Stimulated activated effector memory CD8-positive, alpha-beta T cell treated with anti-CD3 and anti-CD28 coated beads, Interleukin-12 subunit alpha, Interleukin-12 subunit beta, amount 100 ng/mL, for 72 hours (primary cell): ENCODE results near the gene ASL.
"Not testable (repeated sequence)": the region's sequence is repeated elsewhere in the genome, so short reads cannot be mapped to it uniquely, and the experiment has no call there.

Experiments
- ATAC-seq: fragments of 150-1000 bp; cut with Tn5 transposase; 2 replicates; pipeline ENCODE4 v1.10.0; 2021
- DNase-seq, 2 donors: peaks; one replicate each; pipeline ENCODE4 v3.0.0; 2021 to 2022; ENCODE audit warnings: low spot score in 2 of 2
- H3K27ac Mint-ChIP-seq: one replicate; pipeline ENCODE4 v1.8.0; 2022; ENCODE audit warnings: mild to moderate bottlenecking, mixed read lengths
- H3K36me3 Mint-ChIP-seq: one replicate; pipeline ENCODE4 v1.8.0; 2022; ENCODE audit warnings: mild to moderate bottlenecking, mixed read lengths
- H3K4me1 Mint-ChIP-seq: one replicate; pipeline ENCODE4 v1.8.0; 2022; ENCODE audit warnings: mixed read lengths
- H3K4me3 Mint-ChIP-seq: one replicate; pipeline ENCODE4 v1.8.0; 2022; ENCODE audit warnings: mild to moderate bottlenecking, mixed read lengths
- H3K9me3 Mint-ChIP-seq: one replicate; pipeline ENCODE4 v1.8.0; 2022; ENCODE audit warnings: mixed read lengths

The ASL gene

GRCh38 chr7:66075590-66076461 is at the start of gene ASL:
TSS of gene ASL (plus strand) at chr7:66075819. CDS start at chr7:66076082, 263 bp downstream.
- Mint-ChIP-seq H3K4me1 (peaks cover 11% of the 10 kb centered on the region), H3K27ac (peak within 1 kb of the TSS; percentile 84), H3K4me3 (peak within 1 kb of the TSS; percentile 86), H3K36me3 (peaks cover 10% of the 10 kb centered on the region), H3K9me3 (no peaks in the 10 kb centered on the region)
- peak; percentile 90 to 95 for DNase-seq
- peak; percentile 98 for ATAC-seq

DNA sequence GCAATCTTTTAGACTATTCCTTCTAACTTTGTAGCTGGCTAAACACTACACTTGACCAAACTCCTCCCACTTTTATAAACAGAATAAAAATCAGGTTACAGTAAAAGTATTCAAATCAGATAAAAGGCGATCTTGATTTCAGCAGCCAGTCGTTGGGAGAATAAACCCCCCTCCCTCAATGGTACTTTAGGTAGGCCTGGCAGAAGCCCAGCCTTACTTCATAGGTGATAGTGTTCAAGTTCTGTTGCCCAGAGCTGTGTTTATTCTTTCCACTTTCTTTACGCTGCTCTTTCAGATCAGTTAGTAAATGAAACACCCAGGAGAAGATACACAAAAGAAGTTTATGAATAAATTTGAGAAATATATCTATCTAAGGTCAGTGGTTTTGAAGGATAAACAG is 47.3 kb upstream of the ASL start:
- H3K4me3 Mint-ChIP-seq, H3K27ac Mint-ChIP-seq, H3K4me1 Mint-ChIP-seq, H3K36me3 Mint-ChIP-seq, DNase-seq, ATAC-seq, H3K9me3 Mint-ChIP-seq: not testable (repeated sequence)

GRCh38 chr7:66033471-66034385 is 41.9 kb upstream of the ASL start:
- DNase-seq (no peak), ATAC-seq (peak; percentile 99)
- Mint-ChIP-seq H3K4me1 (peaks cover 14% of the 10 kb centered on the region), H3K4me3 (no peak overlapping the region), H3K27ac (peak overlapping the region; percentile 23), H3K36me3 (no peaks in the 10 kb centered on the region), H3K9me3 (no peaks in the 10 kb centered on the region)

DNA sequence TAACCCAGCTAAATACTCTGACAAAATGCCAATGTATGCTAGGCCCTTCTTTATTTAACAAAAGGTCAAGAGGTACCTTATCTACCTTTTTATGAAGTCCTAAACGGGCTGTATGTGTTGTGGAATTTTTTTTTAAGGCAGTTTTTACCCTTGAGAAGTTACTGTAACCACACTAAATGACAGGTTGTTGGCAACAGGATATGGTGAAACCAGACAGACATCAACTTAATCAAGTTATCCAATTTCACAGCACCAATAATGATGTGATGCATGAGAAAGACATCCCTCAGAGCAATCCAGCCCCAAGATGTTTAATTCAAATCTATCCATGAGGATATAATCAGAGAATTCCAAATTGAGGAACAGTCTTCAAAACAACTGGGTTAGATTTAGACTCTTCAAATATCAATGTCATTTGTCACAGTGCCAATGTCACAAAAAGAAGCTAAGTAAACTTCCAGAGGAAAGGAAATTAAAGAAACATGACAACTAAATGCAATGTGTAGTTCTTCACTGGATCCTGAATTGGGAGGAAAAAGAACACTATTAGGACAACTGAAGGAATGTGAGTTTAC is 41.1 kb upstream of the ASL start:
- H3K9me3 Mint-ChIP-seq, DNase-seq, H3K4me3 Mint-ChIP-seq, ATAC-seq, H3K36me3 Mint-ChIP-seq: not testable (repeated sequence)
- H3K27ac Mint-ChIP-seq, result peak overlapping the region; percentile 23
- H3K4me1 Mint-ChIP-seq, result peaks cover 14% of the 10 kb centered on the region

- Mint-ChIP-seq H3K9me3 (no peaks in the 10 kb centered on the region), H3K4me1 (peaks cover 14% of the 10 kb centered on the region), H3K4me3 (no peak overlapping the region), H3K36me3 (no peaks in the 10 kb centered on the region), H3K27ac (no peak overlapping the region)
- DNase-seq, result no peak
- no peak for ATAC-seq
Observed at GRCh38 chr7:66036382-66036781, 39.2 kb upstream of the ASL start.

GRCh38 chr7:66036788-66037187 is 38.8 kb upstream of the ASL start:
- Mint-ChIP-seq H3K27ac (no peak overlapping the region), H3K36me3 (no peaks in the 10 kb centered on the region), H3K4me1 (peaks cover 14% of the 10 kb centered on the region), H3K9me3 (no peaks in the 10 kb centered on the region), H3K4me3 (no peak overlapping the region)
- no peak for DNase-seq
- ATAC-seq, result no peak

DNA sequence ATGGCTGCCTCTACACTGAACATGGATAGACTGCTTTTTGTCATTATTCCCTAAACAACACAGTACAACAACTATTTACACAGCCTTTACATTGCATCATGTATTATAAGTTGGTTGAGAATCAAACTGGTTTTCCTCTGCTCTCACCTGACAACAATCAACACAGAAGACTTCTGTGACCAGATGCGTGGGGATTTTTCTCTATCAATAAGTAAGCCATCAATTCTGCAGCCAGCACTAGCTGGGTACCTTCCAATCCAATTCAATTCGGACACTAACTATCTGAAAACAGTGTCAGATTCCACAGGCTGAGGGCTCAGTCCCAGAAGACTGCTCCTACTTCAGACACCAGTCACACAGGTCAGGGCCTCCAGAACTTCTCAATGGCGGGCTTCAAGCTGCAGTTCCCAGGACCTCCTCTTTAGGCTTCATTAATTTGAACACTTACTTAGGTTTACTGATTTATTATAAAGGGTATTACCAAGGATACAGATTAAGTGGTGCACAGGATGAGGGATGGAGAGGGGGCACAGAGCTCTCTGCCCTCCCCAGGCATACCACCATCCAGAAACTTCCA is 36.4 kb upstream of the ASL start:
- H3K4me3 Mint-ChIP-seq, result no peak overlapping the region
- H3K36me3 Mint-ChIP-seq, result no peaks in the 10 kb centered on the region
- DNase-seq (no peak), ATAC-seq (no peak)
- no peak overlapping the region for H3K27ac Mint-ChIP-seq
- peaks cover 9% of the 10 kb centered on the region for H3K4me1 Mint-ChIP-seq
- H3K9me3 Mint-ChIP-seq, result no peaks in the 10 kb centered on the region

DNA sequence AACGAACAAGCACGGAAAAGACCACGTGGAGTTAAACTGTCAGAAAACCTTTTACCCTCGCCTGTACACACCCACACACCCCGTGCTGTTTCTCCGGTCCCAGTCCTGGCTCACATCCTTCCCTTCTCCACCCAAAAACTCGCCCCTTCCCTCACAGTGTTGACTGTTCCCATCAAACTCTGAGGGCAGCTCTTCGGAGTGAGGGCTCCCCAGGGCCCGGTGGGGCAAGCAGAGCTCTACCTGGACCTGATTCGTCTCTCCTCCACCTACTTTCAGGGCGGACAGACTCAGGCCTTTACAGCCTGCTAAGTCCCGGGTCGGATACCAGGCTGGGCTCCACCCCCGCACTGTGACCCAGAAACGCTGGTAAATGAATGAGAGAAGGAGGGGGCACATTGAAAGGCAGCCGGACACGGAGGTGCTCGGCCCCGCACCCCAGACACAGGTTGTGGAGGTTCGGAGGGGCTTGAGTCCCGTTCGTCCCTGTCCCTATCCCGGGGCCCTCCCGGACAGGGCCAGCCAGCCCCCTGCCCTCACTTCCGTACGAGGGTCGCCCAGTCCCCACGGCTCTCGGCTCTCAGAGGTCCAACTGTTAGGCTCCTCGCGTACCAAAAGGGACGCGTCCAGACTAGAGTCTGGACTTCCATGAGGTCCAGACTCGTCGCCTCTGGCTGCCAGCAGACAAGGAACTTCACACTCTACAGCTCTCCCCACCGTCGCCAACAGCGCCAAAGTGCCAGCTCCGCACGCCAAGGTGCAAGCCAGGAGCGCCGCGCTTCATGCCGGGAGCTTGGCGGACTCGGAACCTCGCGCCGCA is 31.7 kb upstream of the ASL start:
- ATAC-seq, result peak; percentile 63
- Mint-ChIP-seq H3K4me1 (peaks cover 13% of the 10 kb centered on the region), H3K36me3 (no peaks in the 10 kb centered on the region), H3K27ac (no peak overlapping the region), H3K9me3 (no peaks in the 10 kb centered on the region), H3K4me3 (peak overlapping the region; percentile 61)
- DNase-seq, result no peak

GRCh38 chr7:66044498-66044854 is 31.1 kb upstream of the ASL start:
- H3K4me3 Mint-ChIP-seq, result peak overlapping the region; percentile 61
- not testable (repeated sequence) for H3K36me3 Mint-ChIP-seq, H3K9me3 Mint-ChIP-seq, ATAC-seq, H3K27ac Mint-ChIP-seq, DNase-seq
- peaks cover 13% of the 10 kb centered on the region for H3K4me1 Mint-ChIP-seq

DNA sequence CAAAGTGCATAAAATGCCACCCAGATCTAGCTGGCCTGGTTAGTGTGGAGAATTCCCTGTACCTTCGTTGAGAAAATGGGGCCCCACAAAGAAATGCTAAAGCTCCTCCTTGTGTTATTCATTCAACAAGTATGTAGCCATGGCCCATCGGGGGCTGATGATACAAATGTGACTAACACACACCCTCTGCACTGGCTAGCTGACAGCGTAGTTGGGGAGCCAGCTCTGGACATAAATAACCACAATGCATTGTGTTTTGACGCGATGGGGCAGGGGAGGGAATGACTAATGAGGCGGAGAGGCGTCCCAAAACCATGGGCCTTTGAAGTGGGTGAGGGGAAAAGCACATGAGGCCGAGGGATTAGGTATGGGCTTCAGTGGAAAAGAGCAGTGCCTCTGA is 28.2 kb upstream of the ASL start:
- Mint-ChIP-seq H3K27ac (no peak overlapping the region), H3K36me3 (no peaks in the 10 kb centered on the region), H3K4me3 (no peak overlapping the region), H3K9me3 (no peaks in the 10 kb centered on the region), H3K4me1 (peaks cover 13% of the 10 kb centered on the region)
- ATAC-seq (no peak), DNase-seq (no peak)

GRCh38 chr7:66049886-66050285 is 25.7 kb upstream of the ASL start:
- H3K36me3 Mint-ChIP-seq, ATAC-seq, H3K9me3 Mint-ChIP-seq, H3K27ac Mint-ChIP-seq, H3K4me3 Mint-ChIP-seq, DNase-seq: not testable (repeated sequence)
- H3K4me1 Mint-ChIP-seq, result peaks cover 12% of the 10 kb centered on the region

DNA sequence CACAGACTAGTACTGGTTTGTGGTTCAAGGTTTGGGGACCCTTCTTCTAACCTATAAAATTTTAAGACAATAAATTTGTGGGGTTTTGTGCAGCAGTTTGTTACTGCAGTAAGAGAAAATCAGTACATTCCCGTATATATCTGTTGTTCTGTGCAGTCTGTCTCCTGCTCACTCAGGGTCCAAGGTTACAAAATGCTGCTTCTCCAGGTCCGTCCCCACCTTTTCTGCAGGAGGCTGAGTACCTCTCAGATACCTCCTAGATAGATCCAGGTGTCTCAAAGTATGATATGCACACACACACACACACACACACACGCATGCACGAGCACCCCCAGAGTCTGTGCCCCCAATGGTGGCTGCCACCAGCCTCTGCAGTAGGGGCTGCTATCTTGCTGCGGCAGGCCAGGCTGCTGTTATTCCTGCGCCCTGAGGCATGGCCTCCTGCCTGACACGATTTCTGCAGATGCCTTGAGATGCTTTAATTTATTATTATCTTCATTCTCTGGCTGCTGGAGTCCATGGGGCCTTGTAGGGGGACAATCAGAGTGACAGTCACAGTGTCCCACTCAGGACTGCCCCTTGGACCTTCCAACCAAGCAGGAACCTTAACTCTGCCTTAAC is 25.2 kb upstream of the ASL start:
- Mint-ChIP-seq H3K4me1 (peaks cover 18% of the 10 kb centered on the region), H3K36me3 (no peaks in the 10 kb centered on the region), H3K27ac (no peak overlapping the region), H3K9me3 (no peaks in the 10 kb centered on the region), H3K4me3 (no peak overlapping the region)
- ATAC-seq (no peak), DNase-seq (no peak)

DNA sequence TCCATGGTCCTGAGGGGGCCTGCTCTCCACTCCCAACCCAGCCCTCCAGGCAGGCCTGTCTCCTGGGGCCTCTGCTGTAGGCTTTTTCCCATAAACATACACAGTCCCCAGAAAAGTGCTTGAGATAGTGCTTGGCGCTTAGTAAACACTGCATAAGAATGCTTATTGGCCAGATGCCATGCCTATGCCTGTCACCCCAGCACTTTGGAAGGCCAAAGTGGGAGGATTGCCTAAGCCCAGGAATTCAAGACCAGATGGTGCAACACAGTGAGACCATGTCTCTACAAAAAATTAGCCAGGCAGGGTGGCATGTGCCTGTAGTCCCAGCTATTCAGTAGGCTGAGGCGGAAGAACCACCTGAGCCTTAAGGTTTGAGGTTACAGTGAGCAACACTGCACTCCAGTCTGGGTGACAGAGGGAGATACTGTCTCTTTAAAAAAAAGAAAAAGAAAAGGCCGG is 24.6 kb upstream of the ASL start:
- DNase-seq, result no peak
- no peak for ATAC-seq

GRCh38 chr7:66052447-66052846 is 23.2 kb upstream of the ASL start:
- Mint-ChIP-seq H3K4me1 (peaks cover 24% of the 10 kb centered on the region), H3K27ac (no peak overlapping the region), H3K9me3 (no peaks in the 10 kb centered on the region), H3K4me3 (no peak overlapping the region), H3K36me3 (no peaks in the 10 kb centered on the region)
- ATAC-seq, result no peak
- no peak for DNase-seq

More for the DNA sequence above, 24.6 kb upstream of the ASL start:
- Mint-ChIP-seq H3K27ac (no peak overlapping the region), H3K36me3 (no peaks in the 10 kb centered on the region), H3K4me1 (peaks cover 24% of the 10 kb centered on the region), H3K4me3 (no peak overlapping the region), H3K9me3 (no peaks in the 10 kb centered on the region)
